Muscle layer of colon (tissue), 2 donors: ENCODE results near the gene SECTM1.
"Not testable (repeated sequence)": the region's sequence is repeated elsewhere in the genome, so short reads cannot be mapped to it uniquely, and the experiment has no call there.

ENCODE experiments used
- H3K27ac ChIP-seq: one replicate; pipeline ENCODE4 v1.7.0; 2013; ENCODE audit warnings: low read depth, mild to moderate bottlenecking, low read length, moderate library complexity
- H3K27me3 ChIP-seq, 2 donors: one replicate each; pipeline ENCODE4 v1.7.0; 2013; ENCODE audit warnings: low read length in 2 of 2, mild to moderate bottlenecking in 2 of 2; ENCODE audit not compliant: insufficient read depth in 2 of 2, control insufficient read depth in 1 of 2
- H3K36me3 ChIP-seq: one replicate; pipeline ENCODE4 v1.7.0; 2013; ENCODE audit warnings: mild to moderate bottlenecking, low read length; ENCODE audit not compliant: insufficient read depth
- H3K4me1 ChIP-seq: one replicate; pipeline ENCODE4 v1.7.0; 2013; ENCODE audit warnings: mild to moderate bottlenecking, low read length; ENCODE audit not compliant: insufficient read depth
- H3K4me3 ChIP-seq, 2 donors: one replicate each; pipeline ENCODE4 v1.7.0; 2013; ENCODE audit warnings: low read length in 2 of 2, low read depth in 1 of 2, mild to moderate bottlenecking in 1 of 2, moderate library complexity in 1 of 2
- H3K9ac ChIP-seq: one replicate; pipeline ENCODE4 v1.7.0; 2013; ENCODE audit warnings: low read length
- H3K9me3 ChIP-seq: one replicate; pipeline ENCODE4 v1.7.0; 2013; ENCODE audit warnings: mild to moderate bottlenecking, low read length
- donor health status: abdominal sarcoma.
- donor health status: Adenocarcinoma of cecum.

Gene SECTM1

DNA sequence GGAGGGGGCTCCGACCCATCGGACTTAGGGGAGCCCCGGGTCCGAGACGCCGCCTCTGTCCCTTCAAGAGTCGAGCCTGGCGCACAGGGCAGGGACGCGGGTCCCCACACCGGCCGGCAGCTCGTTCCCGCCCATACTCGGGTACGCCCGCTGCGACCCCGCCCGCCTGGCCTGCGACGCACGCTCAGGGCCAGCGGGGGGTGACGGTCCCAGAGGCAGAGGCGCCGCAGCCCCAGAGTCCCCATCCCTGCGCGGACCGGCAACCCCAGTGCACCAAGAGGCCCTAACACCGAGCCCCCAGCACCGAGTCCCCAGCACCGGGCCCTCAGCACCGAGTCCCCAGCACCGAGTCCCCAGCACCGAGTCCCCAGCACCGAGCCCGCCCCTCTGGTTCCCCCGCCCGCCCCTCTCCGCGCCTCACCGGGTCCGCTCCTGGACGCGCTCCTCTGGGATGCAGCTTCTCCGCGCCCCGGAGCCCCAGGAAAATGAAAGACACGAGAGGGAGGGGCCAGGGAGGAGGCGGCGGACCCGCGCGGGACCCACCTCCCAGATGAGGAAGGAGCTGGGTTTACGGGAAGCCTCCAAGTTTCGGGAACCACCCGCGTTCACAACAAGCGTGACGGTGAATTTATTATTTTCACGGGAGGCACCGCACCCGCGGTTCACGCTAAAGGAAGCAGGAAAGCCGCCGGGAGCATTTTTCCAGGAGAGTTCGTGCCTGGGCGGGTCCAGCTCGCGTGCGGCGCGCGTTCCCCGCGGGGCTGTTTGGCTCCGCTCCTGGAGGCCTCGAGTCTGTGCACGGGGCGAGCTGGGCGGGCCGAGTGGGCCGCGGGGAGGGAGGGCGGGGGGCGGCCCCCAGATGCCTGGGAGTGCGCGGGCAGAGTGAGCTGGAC lies at the start of gene SECTM1:
SECTM1 (minus strand) TSS at position 488 of the 893 bp plus-strand sequence. CDS start 6,526 bp downstream, outside the sequence.
- Histone ChIP-seq H3K9me3 (no peaks in the 10 kb centered on the region), H3K36me3 (no peaks in the 10 kb centered on the region), H3K27ac (peak within 1 kb of the TSS; percentile 80), H3K27me3 (no peaks in the 10 kb centered on the region), H3K4me1 (peaks cover 33% of the 10 kb centered on the region), H3K4me3 (peak within 1 kb of the TSS; percentile 62 to 71), H3K9ac (no peak within 1 kb of the TSS)

- H3K4me1 ChIP-seq, result no peaks in the 10 kb centered on the region
- H3K9me3 ChIP-seq, result no peaks in the 10 kb centered on the region
- H3K27ac ChIP-seq, result no peak overlapping the region
- no peaks in the 10 kb centered on the region for H3K36me3 ChIP-seq
- H3K27me3 ChIP-seq, result peaks cover 18 to 61% of the 10 kb centered on the region in 2 donors
- H3K4me3 ChIP-seq, result no peak overlapping the region
- H3K9ac ChIP-seq, result no peak overlapping the region
Measured at GRCh38 chr17:82382933-82383255, 49.3 kb upstream of the SECTM1 start.

- H3K27ac ChIP-seq, H3K36me3 ChIP-seq, H3K4me3 ChIP-seq, H3K9me3 ChIP-seq, H3K9ac ChIP-seq, H3K4me1 ChIP-seq: not testable (repeated sequence)
- H3K27me3 ChIP-seq, result peaks cover 18 to 57% of the 10 kb centered on the region in 2 donors
Measured at GRCh38 chr17:82382220-82382932, 48.8 kb upstream of the SECTM1 start.

DNA sequence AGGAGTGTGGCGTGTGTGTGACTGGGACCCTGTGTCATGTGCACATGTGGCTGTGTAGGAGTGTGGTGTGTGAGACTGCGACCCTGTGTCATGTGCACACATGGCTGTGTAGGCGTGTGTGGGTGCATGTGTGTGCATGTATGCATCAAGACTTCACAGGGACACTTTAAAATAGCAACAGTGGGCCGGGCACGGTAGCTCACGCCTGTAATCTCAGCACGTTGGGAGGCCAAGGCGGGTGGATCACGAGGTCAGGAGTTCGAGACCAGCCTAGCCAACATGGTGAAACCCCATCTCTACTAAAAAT lies 48.1 kb upstream of the SECTM1 start:
- not testable (repeated sequence) for H3K27ac ChIP-seq, H3K9me3 ChIP-seq, H3K36me3 ChIP-seq, H3K4me3 ChIP-seq, H3K4me1 ChIP-seq, H3K9ac ChIP-seq
- H3K27me3 ChIP-seq, result peaks cover 16 to 50% of the 10 kb centered on the region in 2 donors

GRCh38 chr17:82380860-82381702 lies 47.5 kb upstream of the SECTM1 start:
- Histone ChIP-seq H3K4me1 (no peaks in the 10 kb centered on the region), H3K27ac (no peak overlapping the region), H3K36me3 (no peaks in the 10 kb centered on the region), H3K9me3 (no peaks in the 10 kb centered on the region), H3K9ac (no peak overlapping the region), H3K4me3 (no peak overlapping the region), H3K27me3 (peaks cover 13 to 49% of the 10 kb centered on the region in 2 donors)

GRCh38 chr17:82378741-82379021 lies 45.1 kb upstream of the SECTM1 start:
- H3K9me3 ChIP-seq, result no peaks in the 10 kb centered on the region
- H3K4me3 ChIP-seq, result no peak overlapping the region
- no peaks in the 10 kb centered on the region for H3K36me3 ChIP-seq
- H3K27ac ChIP-seq, result no peak overlapping the region
- H3K4me1 ChIP-seq, result no peaks in the 10 kb centered on the region
- peaks cover 7 to 48% of the 10 kb centered on the region in 2 donors for H3K27me3 ChIP-seq
- H3K9ac ChIP-seq, result no peak overlapping the region

DNA sequence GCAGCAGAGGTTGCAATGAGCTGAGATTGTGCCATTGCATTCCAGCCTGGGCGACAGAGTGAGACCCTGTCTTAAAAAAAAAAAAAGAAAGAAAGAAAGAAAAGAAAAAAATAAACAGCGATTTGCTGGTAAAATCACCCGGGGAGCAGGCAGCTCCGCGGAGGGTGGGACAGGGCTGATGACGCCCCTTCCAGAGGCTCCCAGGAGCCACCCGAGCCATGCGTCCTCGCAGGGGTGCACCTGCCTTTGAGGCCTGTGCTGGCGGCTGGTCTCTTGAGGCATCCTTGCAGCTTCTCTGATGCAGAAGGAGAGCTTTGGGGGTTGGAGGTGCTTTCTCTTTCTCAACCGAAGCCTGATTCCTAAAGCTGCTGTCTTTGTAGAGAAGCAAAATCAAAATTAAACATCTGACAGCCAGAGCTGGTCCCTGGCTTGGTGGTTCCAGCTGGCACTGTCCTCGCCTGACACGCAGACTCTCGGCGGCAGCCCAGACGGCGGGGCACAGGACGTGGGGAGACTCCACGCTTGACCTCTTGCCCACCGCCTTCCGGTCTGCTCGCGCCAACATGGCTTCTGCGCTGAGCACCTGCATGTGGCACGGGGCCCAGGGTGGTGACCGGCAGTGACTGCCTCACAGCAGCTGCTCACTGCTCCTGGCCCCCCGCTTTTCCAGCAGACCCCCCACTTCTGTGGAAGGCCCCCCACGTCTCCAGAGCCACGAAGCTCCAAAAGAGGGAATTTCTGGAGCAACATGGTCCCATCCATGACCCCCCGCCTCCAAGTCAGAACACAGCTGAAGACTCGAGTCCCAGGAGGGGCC lies 44.6 kb upstream of the SECTM1 start:
- Histone ChIP-seq H3K27ac (no peak overlapping the region), H3K9ac (no peak overlapping the region), H3K9me3 (no peaks in the 10 kb centered on the region), H3K36me3 (no peaks in the 10 kb centered on the region), H3K4me3 (no peak overlapping the region), H3K4me1 (no peaks in the 10 kb centered on the region), H3K27me3 (peaks cover 7 to 48% of the 10 kb centered on the region in 2 donors)

DNA sequence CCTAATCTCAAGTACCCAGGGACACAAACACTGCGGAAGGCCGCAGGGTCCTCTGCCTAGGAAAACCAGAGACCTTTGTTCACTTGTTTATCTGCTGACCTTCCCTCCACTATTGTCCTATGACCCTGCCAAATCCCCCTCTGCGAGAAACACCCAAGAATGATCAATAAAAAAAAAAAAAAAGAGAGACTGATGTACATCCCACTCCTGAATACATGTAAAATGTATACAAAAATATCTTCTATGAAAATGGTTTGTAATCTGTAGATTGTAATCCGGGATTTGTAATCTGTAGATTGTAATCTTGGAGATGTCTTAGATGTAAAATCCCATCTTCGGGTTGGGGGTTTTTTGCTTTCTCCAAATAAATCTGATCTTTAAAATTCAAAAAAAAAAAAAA lies 43.7 kb upstream of the SECTM1 start:
- not testable (repeated sequence) for H3K36me3 ChIP-seq, H3K27ac ChIP-seq, H3K4me1 ChIP-seq, H3K9ac ChIP-seq, H3K4me3 ChIP-seq, H3K9me3 ChIP-seq
- H3K27me3 ChIP-seq, result peaks cover 7 to 48% of the 10 kb centered on the region in 2 donors

DNA sequence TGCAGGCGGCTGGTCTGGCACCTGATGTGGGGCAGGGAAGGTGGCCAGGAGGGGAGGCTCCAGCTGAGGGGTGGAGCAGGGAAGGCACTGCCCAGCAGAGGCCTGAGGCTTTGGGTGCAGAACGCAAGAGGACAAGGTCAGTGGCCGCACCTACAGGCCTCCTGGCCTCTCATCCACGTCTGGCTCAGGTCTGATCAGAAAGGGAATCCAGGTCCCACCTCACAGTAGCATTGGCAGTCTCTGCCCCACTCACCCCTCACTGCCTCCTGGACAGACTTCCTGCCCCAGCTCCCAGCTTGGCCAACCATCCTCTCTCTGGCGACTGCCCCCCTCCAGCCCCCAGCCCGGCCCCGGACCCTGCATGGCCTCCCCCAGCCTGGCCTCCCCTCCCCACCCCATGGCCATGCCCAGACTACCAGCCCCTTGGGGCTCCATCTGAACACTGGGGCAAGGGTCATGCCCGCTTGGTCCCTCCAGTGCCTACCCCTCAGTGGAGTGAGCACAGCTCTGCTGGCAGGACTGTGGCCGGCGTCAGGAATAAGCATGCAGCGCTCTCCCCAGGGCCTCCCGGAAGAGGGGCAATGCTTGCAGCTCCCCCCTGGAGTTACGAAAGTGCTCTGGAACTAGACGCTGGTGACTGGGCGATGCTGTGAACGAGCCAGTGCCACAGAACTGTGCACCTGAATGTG lies 42.6 kb upstream of the SECTM1 start:
- H3K27ac ChIP-seq, result no peak overlapping the region
- peaks cover 8 to 57% of the 10 kb centered on the region in 2 donors for H3K27me3 ChIP-seq
- no peak overlapping the region for H3K4me3 ChIP-seq
- H3K4me1 ChIP-seq, result peaks cover 1% of the 10 kb centered on the region
- H3K9me3 ChIP-seq, result no peaks in the 10 kb centered on the region
- H3K36me3 ChIP-seq, result no peaks in the 10 kb centered on the region
- H3K9ac ChIP-seq, result no peak overlapping the region

DNA sequence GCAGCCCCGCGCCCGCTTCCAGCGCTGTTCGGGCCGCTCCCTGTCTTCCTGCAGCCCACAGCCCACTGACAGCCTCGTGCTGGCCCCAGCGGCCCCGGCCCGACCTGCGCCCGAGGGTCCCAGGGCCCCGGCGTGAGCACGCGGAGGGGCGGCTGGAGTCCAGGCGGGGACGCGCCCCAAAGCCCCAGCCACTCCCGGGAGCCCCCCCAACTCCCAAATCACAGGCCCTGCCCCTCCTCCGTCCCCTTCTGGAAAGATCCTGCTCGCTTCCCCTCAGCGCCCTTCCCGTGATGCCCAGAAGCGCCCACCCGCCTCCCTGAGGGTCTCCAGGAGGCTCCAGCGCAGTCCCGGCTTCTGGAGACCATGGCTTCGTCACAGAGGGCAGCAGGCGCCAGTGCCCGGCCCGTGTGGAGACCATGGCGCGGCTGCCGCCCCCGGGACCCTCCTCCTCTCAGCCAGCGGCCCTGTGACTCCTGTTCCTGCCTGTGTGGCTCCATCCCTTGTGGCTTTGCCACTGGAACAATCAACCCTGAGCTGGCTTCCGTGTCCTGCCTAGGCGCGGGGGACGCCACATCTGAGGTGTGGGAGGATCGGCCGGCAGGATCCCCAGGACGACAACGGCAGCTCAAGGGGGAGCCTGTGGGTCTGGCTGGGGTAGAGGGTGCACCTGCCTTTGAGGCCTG lies 41.9 kb upstream of the SECTM1 start:
- Histone ChIP-seq H3K36me3 (no peaks in the 10 kb centered on the region), H3K9me3 (no peaks in the 10 kb centered on the region), H3K27ac (no peak overlapping the region), H3K4me1 (peaks cover 8% of the 10 kb centered on the region), H3K9ac (no peak overlapping the region), H3K4me3 (no peak overlapping the region), H3K27me3 (peaks cover 15 to 64% of the 10 kb centered on the region in 2 donors)
